ENCODE measurements around the gene TNFRSF25. TPM values are rescaled to one million over a fixed set of nuclear protein-coding genes. Genes with fewer than 3 reads are reported as not detected.
A peak's percentile ranks its signal among the peaks of the same experiment; 100 is the strongest.

TNFRSF25 gene
- total and polyA plus RNA-seq, 10 of the 15 experiments (the other 5 are each of a cell fraction or from before 2014, with no cell fraction given): 0.23 to 8.6 (median 0.46) TPM; not detected in 5

- TF ChIP-seq IKZF1 (conservative IDR thresholded peaks at IDR 0.05) (no peak), EED (IDR thresholded peaks at IDR 0.05; ENCODE audit: low read depth) (no peak)
Measured at GRCh38 chr1:6464915-6465314, 1.1 kb downstream of the TNFRSF25 start (continued).

- Histone ChIP-seq H4K20me1 (ENCODE audit: control insufficient read depth, insufficient read depth) (no peaks in the 10 kb centered on the region), H3K4me1 (ENCODE audit: control insufficient read depth, insufficient read depth, low read length) (no peaks in the 10 kb centered on the region; the same call in 1 of the 2 replicates), H3K9ac (ENCODE audit: control insufficient read depth, insufficient read depth, low read length) (no peak overlapping the region), H3K36me3 (ENCODE audit: control insufficient read depth in 2 of 2, insufficient read depth in 2 of 2, low read length in 1 of 2) (no peaks in the 10 kb centered on the region), H3K27ac (ENCODE audit: control insufficient read depth, insufficient read depth) (no peak overlapping the region), H3K4me3 (no peak overlapping the region), H3K79me2 (ENCODE audit: control insufficient read depth, insufficient read depth, low read length) (no peaks in the 10 kb centered on the region), H3K4me2 (ENCODE audit: control insufficient read depth, insufficient read depth) (no peak overlapping the region), H3K27me3 (replicated peaks in 1 of 2; ENCODE audit: control insufficient read depth in 2 of 2, insufficient read depth in 2 of 2, low read length in 1 of 2) (peaks cover 3% of the 10 kb centered on the region in 2 experiments; a peak in 3 of 4 replicates), H3K9me3 (replicated peaks; ENCODE audit: control insufficient read depth, insufficient read depth, low read length) (no peaks in the 10 kb centered on the region), H2AFZ (ENCODE audit: control insufficient read depth, low read depth, low read length) (no peak overlapping the region)
- peak; percentile 38 for ATAC-seq
- ChIA-PET RAD21 (ENCODE audit: unreplicated experiment) (no interaction called here), POLR2A (interaction anchor here (0.5 kb wide), 1 partner anchor 21 kb away, joined by 4 read pairs; no protein-coding TSS in a partner anchor), CTCF (interaction anchor here (1.5 to 1.9 kb wide), 2 partner anchors 24 to 27 kb away, joined by 4 to 7 read pairs; no protein-coding TSS in a partner anchor), SMC1A (ENCODE audit: uncharacterized antibody, unreplicated experiment) (no interaction called here)
- FAIRE-seq: no peak
- in situ Hi-C loops (cut with MboI) (no loop called here), intact Hi-C loops (cut with micrococcal nuclease; ENCODE audit: unreplicated experiment) (no loop called here)
- 18% methylated on average over 7 of the region's 7 CpGs for WGBS (ENCODE audit: insufficient coverage, insufficient replicate concordance, low lambda C conversion rate, missing lambda C conversion rate)
- TF ChIP-seq NFIC (IDR thresholded peaks at IDR 0.05; ENCODE audit: low read depth, low read length) (no peak), E2F8 (IDR thresholded peaks at IDR 0.05; ENCODE audit: low read depth, partially characterized antibody) (no peak), ZNF384 (IDR thresholded peaks at IDR 0.05; ENCODE audit: borderline replicate concordance, low read depth, low read length) (no peak), ETV6 (conservative IDR thresholded peaks at IDR 0.05 in 1 of 2, IDR thresholded peaks at IDR 0.05 in 1 of 2; ENCODE audit: borderline replicate concordance in 1 of 2, low read depth in 1 of 2) (no peak)
- TF ChIP-seq, protein P1, sequence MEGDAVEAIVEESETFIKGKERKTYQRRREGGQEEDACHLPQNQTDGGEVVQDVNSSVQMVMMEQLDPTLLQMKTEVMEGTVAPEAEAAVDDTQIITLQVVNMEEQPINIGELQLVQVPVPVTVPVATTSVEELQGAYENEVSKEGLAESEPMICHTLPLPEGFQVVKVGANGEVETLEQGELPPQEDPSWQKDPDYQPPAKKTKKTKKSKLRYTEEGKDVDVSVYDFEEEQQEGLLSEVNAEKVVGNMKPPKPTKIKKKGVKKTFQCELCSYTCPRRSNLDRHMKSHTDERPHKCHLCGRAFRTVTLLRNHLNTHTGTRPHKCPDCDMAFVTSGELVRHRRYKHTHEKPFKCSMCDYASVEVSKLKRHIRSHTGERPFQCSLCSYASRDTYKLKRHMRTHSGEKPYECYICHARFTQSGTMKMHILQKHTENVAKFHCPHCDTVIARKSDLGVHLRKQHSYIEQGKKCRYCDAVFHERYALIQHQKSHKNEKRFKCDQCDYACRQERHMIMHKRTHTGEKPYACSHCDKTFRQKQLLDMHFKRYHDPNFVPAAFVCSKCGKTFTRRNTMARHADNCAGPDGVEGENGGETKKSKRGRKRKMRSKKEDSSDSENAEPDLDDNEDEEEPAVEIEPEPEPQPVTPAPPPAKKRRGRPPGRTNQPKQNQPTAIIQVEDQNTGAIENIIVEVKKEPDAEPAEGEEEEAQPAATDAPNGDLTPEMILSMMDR (IDR thresholded peaks at IDR 0.05 in 2 of 3, conservative IDR thresholded peaks at IDR 0.05 in 1 of 3; ENCODE audit: control insufficient read depth in 2 of 3, extremely low read depth in 1 of 3, insufficient read depth in 1 of 3, low read depth in 3 of 3, low read length in 3 of 3): 0 out of 6 replicates have a peak, but pooled peaks of 1 of the 3 experiments have one; percentile 15
- DNase-seq (ENCODE audit: low read depth, low spot score): no peak
- no TSS peak for BruUV-seq (replicated peaks)
Measured at GRCh38 chr1:6464514-6464836, 1.5 kb downstream of the TNFRSF25 start.
